Measurements from ENCODE around the gene TTC12. TPM values are rescaled to one million over a fixed set of nuclear protein-coding genes. Genes with fewer than 3 reads are reported as not detected.

TTC12 gene
- total RNA-seq, 1 donor from 2014 or later: 11.1 TPM

DNA sequence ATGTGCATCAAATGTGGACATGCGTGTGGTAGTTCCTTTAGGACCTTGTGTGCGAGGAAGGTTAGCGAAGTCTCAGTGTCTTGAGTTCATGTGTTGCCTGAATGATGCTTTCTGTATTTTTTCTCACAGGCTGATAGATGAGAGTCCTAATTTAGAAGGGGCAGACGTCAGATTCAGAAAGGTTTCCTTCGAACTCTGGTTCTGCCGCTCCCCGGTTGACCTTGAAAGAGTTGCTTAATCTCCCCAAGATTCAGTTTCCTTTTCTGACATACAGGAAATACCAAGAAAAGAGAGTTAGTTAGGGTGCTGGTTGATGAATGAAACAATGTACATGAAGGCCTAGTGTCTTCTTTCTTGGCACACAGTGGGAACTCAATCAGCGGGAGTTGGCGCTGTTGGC lies 35.9 kb upstream of the TTC12 start:
- no peak overlapping the region for H3K4me3 Mint-ChIP-seq (ENCODE audit: unreplicated experiment)
- H3K4me1 Mint-ChIP-seq (ENCODE audit: unreplicated experiment): peaks cover 3% of the 10 kb centered on the region
- no peak for DNase-seq (ENCODE audit: low spot score)
- no peaks in the 10 kb centered on the region for H3K36me3 Mint-ChIP-seq (ENCODE audit: low read depth, unreplicated experiment)
- TF ChIP-seq, protein P1, sequence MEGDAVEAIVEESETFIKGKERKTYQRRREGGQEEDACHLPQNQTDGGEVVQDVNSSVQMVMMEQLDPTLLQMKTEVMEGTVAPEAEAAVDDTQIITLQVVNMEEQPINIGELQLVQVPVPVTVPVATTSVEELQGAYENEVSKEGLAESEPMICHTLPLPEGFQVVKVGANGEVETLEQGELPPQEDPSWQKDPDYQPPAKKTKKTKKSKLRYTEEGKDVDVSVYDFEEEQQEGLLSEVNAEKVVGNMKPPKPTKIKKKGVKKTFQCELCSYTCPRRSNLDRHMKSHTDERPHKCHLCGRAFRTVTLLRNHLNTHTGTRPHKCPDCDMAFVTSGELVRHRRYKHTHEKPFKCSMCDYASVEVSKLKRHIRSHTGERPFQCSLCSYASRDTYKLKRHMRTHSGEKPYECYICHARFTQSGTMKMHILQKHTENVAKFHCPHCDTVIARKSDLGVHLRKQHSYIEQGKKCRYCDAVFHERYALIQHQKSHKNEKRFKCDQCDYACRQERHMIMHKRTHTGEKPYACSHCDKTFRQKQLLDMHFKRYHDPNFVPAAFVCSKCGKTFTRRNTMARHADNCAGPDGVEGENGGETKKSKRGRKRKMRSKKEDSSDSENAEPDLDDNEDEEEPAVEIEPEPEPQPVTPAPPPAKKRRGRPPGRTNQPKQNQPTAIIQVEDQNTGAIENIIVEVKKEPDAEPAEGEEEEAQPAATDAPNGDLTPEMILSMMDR (IDR thresholded peaks at IDR 0.05; ENCODE audit: unreplicated experiment): no peak
- H3K27ac Mint-ChIP-seq (ENCODE audit: unreplicated experiment): no peak overlapping the region
- no peaks in the 10 kb centered on the region for H3K9me3 Mint-ChIP-seq (ENCODE audit: unreplicated experiment)
- no peaks in the 10 kb centered on the region for H3K27me3 Mint-ChIP-seq (ENCODE audit: unreplicated experiment)

DNA sequence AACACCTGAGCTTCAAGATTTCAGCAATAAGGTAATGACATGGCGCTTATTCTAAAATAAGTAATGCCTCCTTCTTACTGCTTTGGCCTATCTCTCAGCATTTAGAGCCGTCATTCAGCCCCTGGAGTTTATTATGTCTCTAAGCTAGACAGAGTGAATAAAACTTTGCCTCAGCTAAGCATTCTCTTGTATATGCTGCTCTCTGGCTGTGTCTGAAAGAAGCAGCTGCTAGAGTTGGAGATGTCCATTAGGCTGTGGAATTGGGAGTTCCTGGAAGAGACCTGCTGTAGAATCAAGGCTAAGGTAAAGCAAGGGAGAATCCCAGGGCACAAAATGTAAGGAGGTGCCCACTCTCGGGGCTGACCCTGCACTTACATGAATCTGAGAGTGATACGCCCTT lies 35.5 kb upstream of the TTC12 start:
- DNase-seq (ENCODE audit: low spot score): no peak
- no peaks in the 10 kb centered on the region for H3K36me3 Mint-ChIP-seq (ENCODE audit: low read depth, unreplicated experiment)
- TF ChIP-seq, protein P1 (IDR thresholded peaks at IDR 0.05; ENCODE audit: unreplicated experiment): no peak
- no peak overlapping the region for H3K27ac Mint-ChIP-seq (ENCODE audit: unreplicated experiment)
- H3K4me3 Mint-ChIP-seq (ENCODE audit: unreplicated experiment): no peak overlapping the region
- H3K4me1 Mint-ChIP-seq (ENCODE audit: unreplicated experiment): peaks cover 3% of the 10 kb centered on the region
- no peaks in the 10 kb centered on the region for H3K27me3 Mint-ChIP-seq (ENCODE audit: unreplicated experiment)
- no peaks in the 10 kb centered on the region for H3K9me3 Mint-ChIP-seq (ENCODE audit: unreplicated experiment)

DNA sequence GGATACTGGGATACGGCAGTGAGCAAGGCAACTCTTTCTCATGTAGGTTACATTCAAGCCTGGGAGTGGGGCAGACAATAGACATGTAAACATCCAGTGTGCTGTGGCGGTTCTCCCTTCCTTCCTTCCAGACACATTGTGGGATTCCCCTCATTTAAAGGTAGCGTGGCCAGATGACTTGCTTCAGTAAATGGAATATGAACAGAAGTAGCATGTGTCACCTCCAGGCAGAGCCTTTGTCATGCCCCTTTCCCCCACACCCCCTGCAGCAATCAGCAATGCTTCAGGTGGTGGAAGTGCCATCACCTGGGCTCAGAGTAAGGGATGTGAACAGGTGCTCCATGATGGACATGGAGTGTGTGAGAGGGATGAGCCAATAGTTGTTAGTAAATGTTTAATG lies 34.8 kb upstream of the TTC12 start:
- DNase-seq (ENCODE audit: low spot score): no peak
- TF ChIP-seq, protein P1 (IDR thresholded peaks at IDR 0.05; ENCODE audit: unreplicated experiment): no peak
- H3K27me3 Mint-ChIP-seq (ENCODE audit: unreplicated experiment): no peaks in the 10 kb centered on the region
- no peak overlapping the region for H3K27ac Mint-ChIP-seq (ENCODE audit: unreplicated experiment)
- no peaks in the 10 kb centered on the region for H3K9me3 Mint-ChIP-seq (ENCODE audit: unreplicated experiment)
- H3K36me3 Mint-ChIP-seq (ENCODE audit: low read depth, unreplicated experiment): no peaks in the 10 kb centered on the region
- H3K4me1 Mint-ChIP-seq (ENCODE audit: unreplicated experiment): peaks cover 3% of the 10 kb centered on the region
- H3K4me3 Mint-ChIP-seq (ENCODE audit: unreplicated experiment): no peak overlapping the region

DNA sequence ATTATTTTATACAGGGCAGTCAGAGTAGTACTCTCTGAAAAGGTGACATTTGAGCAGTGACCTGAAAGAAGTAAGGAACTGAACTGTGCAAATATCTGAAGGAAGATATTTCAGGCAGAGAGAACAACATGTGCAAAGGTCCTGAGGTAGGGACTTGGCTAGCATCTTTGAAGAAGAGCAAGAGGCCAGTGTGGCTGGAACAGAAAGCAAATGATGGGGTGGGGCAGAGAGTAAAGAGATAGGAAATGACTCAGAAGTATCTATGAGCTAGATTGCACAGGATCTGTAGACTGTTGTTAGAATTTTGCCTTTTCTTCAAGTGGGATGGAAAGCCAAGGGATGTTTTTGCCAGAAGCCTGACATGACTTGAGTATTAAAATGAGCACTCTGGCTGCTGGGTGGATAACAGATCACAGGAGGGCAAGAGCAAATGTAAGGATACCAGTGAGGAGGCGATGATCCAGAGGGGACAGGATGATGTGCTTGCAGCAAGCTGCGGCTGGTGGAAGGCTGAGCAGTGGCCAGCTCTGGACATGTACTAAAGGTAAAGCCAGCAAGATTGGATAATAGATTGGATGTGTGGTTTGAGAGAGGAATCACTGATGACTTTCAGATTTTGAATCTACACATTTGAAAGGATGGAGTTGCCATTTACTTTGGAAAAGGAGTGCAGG lies 33.2 kb upstream of the TTC12 start:
- Mint-ChIP-seq H3K27me3 (ENCODE audit: unreplicated experiment) (no peaks in the 10 kb centered on the region), H3K27ac (ENCODE audit: unreplicated experiment) (no peak overlapping the region), H3K36me3 (ENCODE audit: low read depth, unreplicated experiment) (no peaks in the 10 kb centered on the region), H3K4me1 (ENCODE audit: unreplicated experiment) (peaks cover 3% of the 10 kb centered on the region), H3K4me3 (ENCODE audit: unreplicated experiment) (no peak overlapping the region), H3K9me3 (ENCODE audit: unreplicated experiment) (no peaks in the 10 kb centered on the region)
- TF ChIP-seq, protein P1 (IDR thresholded peaks at IDR 0.05; ENCODE audit: unreplicated experiment): no peak
- DNase-seq (ENCODE audit: low spot score): no peak

DNA sequence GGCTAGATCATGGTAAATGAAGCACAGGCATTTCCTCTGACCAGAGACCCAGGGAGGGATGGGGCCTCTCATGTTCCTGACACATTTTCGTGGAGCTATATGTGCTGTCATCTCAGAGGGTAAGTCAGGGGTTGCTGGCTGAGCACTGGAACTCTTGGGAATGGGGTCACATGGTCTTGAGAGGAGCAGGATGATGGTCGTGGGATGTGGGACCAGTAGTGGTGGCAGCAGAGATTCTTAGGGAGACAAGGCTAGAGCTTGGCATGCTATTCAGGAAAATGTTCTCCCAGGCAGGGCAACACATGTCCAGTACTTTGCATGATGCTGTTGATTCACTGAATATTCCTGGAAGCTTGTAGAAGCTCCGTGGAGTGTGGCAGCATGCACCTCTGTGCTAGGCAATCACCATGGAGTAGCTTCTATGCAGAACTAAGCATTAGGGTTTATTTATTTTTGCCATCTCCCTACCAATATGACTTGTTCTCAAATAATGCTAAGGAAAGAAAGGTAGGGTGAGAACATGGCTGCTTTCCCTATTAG lies 31.4 kb upstream of the TTC12 start:
- H3K27me3 Mint-ChIP-seq (ENCODE audit: unreplicated experiment): no peaks in the 10 kb centered on the region
- H3K9me3 Mint-ChIP-seq (ENCODE audit: unreplicated experiment): no peaks in the 10 kb centered on the region

More for the DNA sequence above, 31.4 kb upstream of the TTC12 start:
- Mint-ChIP-seq H3K4me1 (ENCODE audit: unreplicated experiment) (peaks cover 3% of the 10 kb centered on the region), H3K27ac (ENCODE audit: unreplicated experiment) (no peak overlapping the region), H3K36me3 (ENCODE audit: low read depth, unreplicated experiment) (no peaks in the 10 kb centered on the region), H3K4me3 (ENCODE audit: unreplicated experiment) (no peak overlapping the region)
- TF ChIP-seq, protein P1 (IDR thresholded peaks at IDR 0.05; ENCODE audit: unreplicated experiment): no peak
- DNase-seq (ENCODE audit: low spot score): no peak

All from endothelial cell (in vitro differentiated cells).